Osteocyte (in vitro differentiated cells): ENCODE measurements around the gene ANO8. TPM values are rescaled to one million over a fixed set of nuclear protein-coding genes. Genes with fewer than 3 reads are reported as not detected.

Experiments used
- DNase-seq: peaks from one replicate; pipeline ENCODE4 v3.0.0; 2021; ENCODE audit warnings: mixed read lengths; ENCODE audit not compliant: unreplicated experiment; ENCODE audit errors: extremely low spot score
- H3K27ac Mint-ChIP-seq: one replicate; pipeline ENCODE4 v1.8.0; 2021; ENCODE audit warnings: mild to moderate bottlenecking, mixed read lengths; ENCODE audit not compliant: unreplicated experiment
- H3K27me3 Mint-ChIP-seq: one replicate; pipeline ENCODE4 v1.8.0; 2021; ENCODE audit warnings: mixed read lengths; ENCODE audit not compliant: unreplicated experiment
- H3K36me3 Mint-ChIP-seq: one replicate; pipeline ENCODE4 v1.8.0; 2021; ENCODE audit warnings: mixed read lengths; ENCODE audit not compliant: unreplicated experiment
- H3K4me1 Mint-ChIP-seq: one replicate; pipeline ENCODE4 v1.8.0; 2021; ENCODE audit warnings: mixed read lengths; ENCODE audit not compliant: unreplicated experiment
- H3K4me3 Mint-ChIP-seq: one replicate; pipeline ENCODE4 v1.8.0; 2021; ENCODE audit warnings: mild to moderate bottlenecking, moderate library complexity, mixed read lengths; ENCODE audit not compliant: unreplicated experiment
- H3K9me3 Mint-ChIP-seq: one replicate; pipeline ENCODE4 v1.8.0; 2021; ENCODE audit warnings: mixed read lengths; ENCODE audit not compliant: unreplicated experiment
- CTCF ChIP-seq: fragments of 200-600 bp; sonication (generic); IDR thresholded peaks from 2 replicates; pipeline ENCODE4 v1.5.0; 2021; ENCODE audit warnings: antibody characterized with exemption, mild to moderate bottlenecking, moderate library complexity
- long read RNA-seq: library from polyadenylated mRNA; unstranded; transcript quantifications from one replicate; pipeline ENCODE4 v2.0.0, GENCODE V29; 2021
- total RNA-seq: library from RNA; stranded (reverse); gene quantifications from 2 replicates; pipeline ENCODE4 v1.2.1, GENCODE V29; 2021

Gene ANO8
- 17.7 and 21.9 TPM in 2 replicates for total RNA-seq
- long read RNA-seq: 0 reads

- peak within 1 kb of the TSS; percentile 68 for H3K27ac Mint-ChIP-seq
- peak within 1 kb of the TSS; percentile 86 for H3K4me3 Mint-ChIP-seq
- no peaks in the 10 kb centered on the region for H3K9me3 Mint-ChIP-seq
- DNase-seq: peak; percentile 96
- no peaks in the 10 kb centered on the region for H3K27me3 Mint-ChIP-seq
- peaks cover 23% of the 10 kb centered on the region for H3K4me1 Mint-ChIP-seq
- no peaks in the 10 kb centered on the region for H3K36me3 Mint-ChIP-seq
- no peak for TF ChIP-seq CTCF
Observed at GRCh38 chr19:17334414-17335409, at the start of gene ANO8. TSS of gene ANO8 (minus strand) at chr19:17334855. CDS start at chr19:17334670, 185 bp downstream.

GRCh38 chr19:17380426-17381138 lies 45.9 kb upstream of the ANO8 start:
- Mint-ChIP-seq H3K27ac (no peak overlapping the region), H3K27me3 (no peaks in the 10 kb centered on the region), H3K36me3 (no peaks in the 10 kb centered on the region), H3K4me3 (no peak overlapping the region), H3K9me3 (peaks cover 4% of the 10 kb centered on the region), H3K4me1 (peaks cover 10% of the 10 kb centered on the region)
- DNase-seq: no peak
- TF ChIP-seq CTCF: no peak

- Mint-ChIP-seq H3K36me3 (no peaks in the 10 kb centered on the region), H3K9me3 (peaks cover 4% of the 10 kb centered on the region), H3K27me3 (no peaks in the 10 kb centered on the region), H3K4me3 (no peak overlapping the region), H3K27ac (no peak overlapping the region), H3K4me1 (peaks cover 10% of the 10 kb centered on the region)
- TF ChIP-seq CTCF: no peak
- DNase-seq: no peak
Observed at GRCh38 chr19:17379221-17379631, 44.6 kb upstream of the ANO8 start.

GRCh38 chr19:17378271-17378670 lies 43.6 kb upstream of the ANO8 start:
- no peak for TF ChIP-seq CTCF
- no peak overlapping the region for H3K27ac Mint-ChIP-seq

More at GRCh38 chr19:17378271-17378670, 43.6 kb upstream of the ANO8 start:
- Mint-ChIP-seq H3K4me3 (no peak overlapping the region), H3K4me1 (peaks cover 10% of the 10 kb centered on the region), H3K36me3 (no peaks in the 10 kb centered on the region), H3K27me3 (no peaks in the 10 kb centered on the region), H3K9me3 (peaks cover 4% of the 10 kb centered on the region)
- no peak for DNase-seq
